ENCODE measurements around the gene CPNE6.

DNA sequence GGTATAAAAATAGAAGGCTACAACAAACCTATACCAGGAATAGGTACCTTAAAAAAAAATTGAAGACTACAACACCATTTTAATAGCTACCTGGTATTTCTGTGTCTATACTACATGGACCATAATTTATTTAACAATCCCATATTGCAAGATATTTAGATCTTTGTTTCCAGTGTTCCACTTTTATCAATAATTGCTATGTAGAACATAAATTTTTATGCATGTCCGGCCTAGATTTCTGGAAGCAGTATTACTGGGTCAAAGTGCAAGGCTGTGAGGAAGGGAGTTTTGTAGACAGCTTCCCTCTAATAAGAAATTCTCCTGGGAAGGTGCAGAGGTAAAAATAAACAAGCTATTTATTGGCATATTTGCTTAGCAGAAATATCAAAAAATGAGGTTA is 39.2 kb downstream of the CPNE6 start:
- TF ChIP-seq, protein P1, sequence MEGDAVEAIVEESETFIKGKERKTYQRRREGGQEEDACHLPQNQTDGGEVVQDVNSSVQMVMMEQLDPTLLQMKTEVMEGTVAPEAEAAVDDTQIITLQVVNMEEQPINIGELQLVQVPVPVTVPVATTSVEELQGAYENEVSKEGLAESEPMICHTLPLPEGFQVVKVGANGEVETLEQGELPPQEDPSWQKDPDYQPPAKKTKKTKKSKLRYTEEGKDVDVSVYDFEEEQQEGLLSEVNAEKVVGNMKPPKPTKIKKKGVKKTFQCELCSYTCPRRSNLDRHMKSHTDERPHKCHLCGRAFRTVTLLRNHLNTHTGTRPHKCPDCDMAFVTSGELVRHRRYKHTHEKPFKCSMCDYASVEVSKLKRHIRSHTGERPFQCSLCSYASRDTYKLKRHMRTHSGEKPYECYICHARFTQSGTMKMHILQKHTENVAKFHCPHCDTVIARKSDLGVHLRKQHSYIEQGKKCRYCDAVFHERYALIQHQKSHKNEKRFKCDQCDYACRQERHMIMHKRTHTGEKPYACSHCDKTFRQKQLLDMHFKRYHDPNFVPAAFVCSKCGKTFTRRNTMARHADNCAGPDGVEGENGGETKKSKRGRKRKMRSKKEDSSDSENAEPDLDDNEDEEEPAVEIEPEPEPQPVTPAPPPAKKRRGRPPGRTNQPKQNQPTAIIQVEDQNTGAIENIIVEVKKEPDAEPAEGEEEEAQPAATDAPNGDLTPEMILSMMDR (IDR thresholded peaks at IDR 0.05) = no peak
- no peak for TF ChIP-seq POLR2A (IDR thresholded peaks at IDR 0.05)
- no peak for TF ChIP-seq POLR2AphosphoS5 (IDR thresholded peaks at IDR 0.05)

Data from suprapubic skin (tissue), 4 donors.